Fibroblast of skin of back (primary cell): Measurements from ENCODE around the gene RNU5D-1. TPM values are rescaled to one million over a fixed set of nuclear protein-coding genes. Genes with fewer than 3 reads are reported as not detected.
"Not testable (repeated sequence)": the region's sequence is repeated elsewhere in the genome, so short reads cannot be mapped to it uniquely, and the experiment has no call there.

Experiments used
- DNase-seq: peaks from one replicate; pipeline ENCODE4 v3.0.0-alpha.2; 2013
- polyA plus RNA-seq, 2 experiments: library from polyadenylated mRNA; unstranded; fragments of 120-200 nt; gene quantifications; one replicate each; pipeline ENCODE4 v1.2.1, GENCODE V29; 2013; ENCODE audit not compliant: insufficient read length in 2 of 2

Gene RNU5D-1
- polyA plus RNA-seq (2013, experiment 1 of 2; ENCODE audit: insufficient read length), result not detected
- not detected for polyA plus RNA-seq (2013, experiment 2 of 2; ENCODE audit: insufficient read length)

GRCh38 chr1:44730741-44731512 lies at the start of gene RNU5D-1:
Gene RNU5D-1 (minus strand): TSS chr1:44731170.
- DNase-seq, result peak; percentile 94

GRCh38 chr1:44780583-44781121 lies 49.7 kb upstream of the RNU5D-1 start:
- no peak for DNase-seq

- DNase-seq, result no peak
Observed at GRCh38 chr1:44778705-44779576, 48.0 kb upstream of the RNU5D-1 start.

- no peak for DNase-seq
Observed at GRCh38 chr1:44777969-44778635, 47.1 kb upstream of the RNU5D-1 start.

GRCh38 chr1:44777547-44777946 lies 46.6 kb upstream of the RNU5D-1 start:
- DNase-seq, result no peak

GRCh38 chr1:44776730-44777068 lies 45.7 kb upstream of the RNU5D-1 start:
- no peak for DNase-seq

GRCh38 chr1:44775930-44776729 lies 45.2 kb upstream of the RNU5D-1 start:
- no peak for DNase-seq

GRCh38 chr1:44775078-44775929 lies 44.3 kb upstream of the RNU5D-1 start, which contains the start of gene RPS8:
Gene RPS8 (plus strand): TSS chr1:44775540. CDS start chr1:44775597, 57 bp downstream.
- peak; percentile 95 for DNase-seq

- not testable (repeated sequence) for DNase-seq
Observed at GRCh38 chr1:44766421-44766820, 35.5 kb upstream of the RNU5D-1 start.

GRCh38 chr1:44760876-44761275 lies 29.9 kb upstream of the RNU5D-1 start:
- no peak for DNase-seq

- DNase-seq, result no peak
Observed at GRCh38 chr1:44759077-44759476, 28.1 kb upstream of the RNU5D-1 start.

- DNase-seq, result no peak
Observed at GRCh38 chr1:44757420-44757819, 26.4 kb upstream of the RNU5D-1 start.

GRCh38 chr1:44747878-44748277 lies 16.9 kb upstream of the RNU5D-1 start:
- DNase-seq, result no peak

GRCh38 chr1:44743211-44743610 lies 12.2 kb upstream of the RNU5D-1 start:
- DNase-seq, result no peak

- DNase-seq, result peak; percentile 23
Observed at GRCh38 chr1:44740179-44740617, 9.2 kb upstream of the RNU5D-1 start.

- peak; percentile 97 for DNase-seq
Observed at GRCh38 chr1:44739307-44740178, 8.6 kb upstream of the RNU5D-1 start, which contains the start of gene KIF2C. Gene KIF2C (plus strand): TSS chr1:44739837. CDS start chr1:44739933, 96 bp downstream.

GRCh38 chr1:44738953-44739306 lies 8.0 kb upstream of the RNU5D-1 start:
- not testable (repeated sequence) for DNase-seq

- DNase-seq, result no peak
Observed at GRCh38 chr1:44735992-44736391, 5.0 kb upstream of the RNU5D-1 start.

GRCh38 chr1:44733784-44734183 lies 2.8 kb upstream of the RNU5D-1 start:
- DNase-seq, result no peak

GRCh38 chr1:44733365-44733764 lies 2.4 kb upstream of the RNU5D-1 start:
- DNase-seq, result peak; percentile 86
